ENCODE data around the gene SLC4A4.

Gene SLC4A4

GRCh38 chr4:71549516-71550160 lies 210.8 kb downstream of the SLC4A4 start:
- DNase-seq: no peak

GRCh38 chr4:71550220-71551165 lies 211.7 kb downstream of the SLC4A4 start:
- DNase-seq: no peak

DNA sequence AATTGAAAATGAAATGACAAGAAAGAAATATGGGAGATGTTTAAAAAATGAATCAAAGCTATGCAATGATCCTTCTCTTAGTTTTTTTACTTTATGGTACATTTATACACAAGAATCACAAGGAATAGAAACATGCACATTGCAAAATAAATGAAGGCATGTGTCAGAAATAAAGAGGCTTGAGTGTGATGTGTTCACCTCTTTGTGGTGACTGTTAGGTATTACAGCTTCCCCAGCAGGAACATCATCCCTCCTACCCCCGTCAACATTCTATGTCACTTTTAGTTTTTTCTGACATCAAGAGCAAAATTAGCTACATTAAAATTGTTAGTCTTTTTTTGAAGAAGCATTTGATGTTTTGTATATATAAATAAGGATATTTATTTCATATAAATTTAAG lies 214.8 kb downstream of the SLC4A4 start:
- DNase-seq: no peak

GRCh38 chr4:71554025-71554424 lies 215.2 kb downstream of the SLC4A4 start:
- DNase-seq: no peak

DNA sequence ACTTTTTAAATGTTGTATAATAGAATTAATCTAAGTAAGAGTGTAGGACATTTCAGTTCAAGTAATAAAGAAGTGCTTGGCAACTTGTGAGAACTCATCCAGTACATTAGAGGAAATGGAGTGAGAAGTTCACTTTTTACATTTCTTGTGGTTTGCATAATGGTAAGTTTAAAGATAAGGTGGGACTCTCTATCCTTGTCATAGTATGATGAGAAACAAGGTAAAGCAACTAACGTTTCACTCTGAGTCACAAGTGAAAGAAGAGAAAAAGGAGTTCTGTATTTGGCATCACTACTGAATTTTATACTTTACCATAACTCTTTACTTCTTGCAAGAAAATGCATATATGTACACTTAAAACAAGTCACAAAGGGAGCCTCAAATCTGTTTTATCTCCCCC lies 219.4 kb downstream of the SLC4A4 start:
- DNase-seq: no peak

DNA sequence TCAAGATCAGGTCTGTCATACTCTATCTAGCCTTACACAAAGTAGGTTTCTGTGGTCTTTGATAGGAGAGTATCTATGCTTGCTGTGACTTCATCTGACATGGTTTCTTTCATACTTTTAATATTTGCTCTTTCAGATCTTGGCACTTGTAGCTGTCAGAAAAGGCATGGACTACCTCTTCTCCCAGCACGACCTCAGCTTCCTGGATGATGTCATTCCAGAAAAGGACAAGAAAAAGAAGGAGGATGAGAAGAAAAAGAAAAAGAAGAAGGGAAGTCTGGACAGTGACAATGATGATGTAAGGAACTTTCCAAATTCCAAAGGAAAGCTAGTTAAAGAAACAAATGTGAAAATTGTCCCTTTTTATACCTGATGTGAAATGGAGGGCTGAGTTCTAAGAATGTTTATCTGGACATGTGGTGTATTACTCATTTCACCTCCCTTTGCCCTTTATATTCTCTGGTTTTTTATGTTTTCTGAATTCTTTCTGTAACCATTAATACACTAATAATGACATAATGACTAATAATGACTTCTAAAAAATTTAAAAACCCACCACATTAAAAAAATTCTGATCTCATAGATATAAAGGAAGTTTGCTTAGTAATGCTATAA lies 221.2 kb downstream of the SLC4A4 start:
- DNase-seq: no peak

DNA sequence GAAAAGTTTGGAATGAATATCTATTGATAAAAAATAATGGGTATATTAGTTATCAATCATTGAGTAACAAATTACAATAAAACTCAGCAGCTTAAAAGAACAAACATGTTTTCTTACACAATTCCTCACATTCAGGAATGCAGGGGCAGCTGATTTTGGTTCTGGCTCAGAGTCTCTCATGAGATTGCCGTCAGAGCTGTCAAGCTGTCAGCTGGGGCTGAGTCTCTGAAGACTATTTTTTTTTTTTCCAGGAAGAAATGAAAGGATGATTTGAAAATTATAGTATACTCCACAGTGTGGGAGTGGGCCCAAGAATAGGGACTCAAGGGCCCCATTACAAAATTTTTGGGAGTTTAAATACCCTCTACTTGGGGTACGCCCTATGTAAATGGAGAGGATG lies 226.0 kb downstream of the SLC4A4 start:
- DNase-seq: no peak

GRCh38 chr4:71566856-71567255 lies 228.0 kb downstream of the SLC4A4 start:
- DNase-seq: no peak

DNA sequence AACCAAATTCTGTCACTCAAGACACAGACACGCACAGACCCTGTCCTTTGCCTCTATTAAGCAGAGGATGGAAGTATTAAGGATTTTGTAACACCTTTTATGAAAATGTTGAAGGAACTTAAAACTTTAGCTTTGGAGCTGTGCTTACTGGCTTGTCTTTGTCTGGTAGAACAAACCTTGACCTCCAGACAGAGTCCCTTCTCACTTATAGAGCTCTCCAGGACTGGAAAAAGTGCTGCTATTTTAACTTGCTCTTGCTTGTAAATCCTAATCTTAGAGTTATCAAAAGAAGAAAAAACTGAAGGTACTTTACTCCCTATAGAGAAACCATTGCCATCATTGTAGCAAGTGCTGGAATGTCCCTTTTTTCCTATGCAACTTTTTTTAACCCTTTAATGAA lies 229.3 kb downstream of the SLC4A4 start:
- DNase-seq: no peak

- DNase-seq: no peak
Observed at GRCh38 chr4:71570492-71570891, 231.7 kb downstream of the SLC4A4 start.

GRCh38 chr4:71571346-71571745 lies 232.5 kb downstream of the SLC4A4 start:
- no peak for DNase-seq

GRCh38 chr4:71583971-71584370 lies 245.2 kb downstream of the SLC4A4 start:
- no peak for DNase-seq

DNA sequence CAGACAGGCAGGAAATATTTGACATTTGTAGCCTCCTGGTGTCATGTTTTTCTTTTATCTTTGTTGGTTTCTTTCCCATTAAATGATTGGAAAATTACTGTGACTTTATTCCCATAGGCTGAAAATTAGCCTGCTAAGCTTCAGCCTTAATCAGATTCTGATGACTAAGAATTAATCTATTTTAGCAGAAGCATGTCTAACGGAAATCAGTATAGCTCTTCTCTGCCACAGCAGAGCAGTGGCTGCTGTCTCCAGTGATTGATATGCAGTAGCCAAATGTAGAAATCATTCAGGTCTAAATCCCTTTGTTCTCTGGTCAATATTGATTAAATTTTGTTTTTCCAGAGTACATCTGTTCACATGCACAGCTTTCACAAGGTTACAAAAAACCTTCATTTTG lies 245.8 kb downstream of the SLC4A4 start:
- no peak for DNase-seq

GRCh38 chr4:71586087-71586763 lies 247.4 kb downstream of the SLC4A4 start:
- DNase-seq: no peak

DNA sequence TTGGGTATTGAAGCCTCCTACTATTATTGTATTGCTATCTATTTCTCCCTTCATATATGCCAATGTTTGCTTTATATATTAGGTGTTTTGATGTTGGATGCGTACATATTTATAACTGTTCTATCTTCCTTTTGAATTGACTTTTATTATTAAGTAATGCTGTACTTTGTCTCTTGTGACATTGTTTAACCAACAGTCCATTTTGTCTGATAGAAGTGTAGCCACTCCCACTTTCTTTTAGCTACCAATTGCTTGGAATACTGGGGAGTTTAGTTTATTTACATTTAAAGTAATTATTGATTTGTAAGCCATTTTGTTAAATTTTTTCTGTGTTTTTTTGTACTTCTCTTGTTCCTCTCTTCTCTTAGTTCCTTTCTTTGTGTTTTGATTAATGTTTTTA lies 249.2 kb downstream of the SLC4A4 start:
- no peak for DNase-seq

DNA sequence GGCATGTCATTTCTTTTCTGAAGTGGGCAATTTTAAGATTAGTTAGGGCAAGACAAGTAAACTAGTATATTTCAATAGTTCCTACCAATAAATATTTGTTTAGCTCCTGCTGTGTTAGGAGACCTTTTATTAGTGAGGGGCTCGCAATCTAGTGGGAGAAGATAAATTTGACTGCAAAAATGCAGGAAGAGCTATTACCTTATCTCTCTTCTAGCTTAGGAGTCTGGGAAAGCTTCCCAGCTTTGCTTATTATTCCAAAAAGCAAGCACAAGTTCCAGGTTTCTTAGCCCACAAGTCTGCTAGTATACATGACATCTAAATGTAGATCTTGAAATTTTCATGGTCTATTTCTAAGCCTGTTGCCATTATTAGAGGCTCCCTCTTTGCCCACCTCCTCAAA lies 254.0 kb downstream of the SLC4A4 start:
- DNase-seq: no peak

DNA sequence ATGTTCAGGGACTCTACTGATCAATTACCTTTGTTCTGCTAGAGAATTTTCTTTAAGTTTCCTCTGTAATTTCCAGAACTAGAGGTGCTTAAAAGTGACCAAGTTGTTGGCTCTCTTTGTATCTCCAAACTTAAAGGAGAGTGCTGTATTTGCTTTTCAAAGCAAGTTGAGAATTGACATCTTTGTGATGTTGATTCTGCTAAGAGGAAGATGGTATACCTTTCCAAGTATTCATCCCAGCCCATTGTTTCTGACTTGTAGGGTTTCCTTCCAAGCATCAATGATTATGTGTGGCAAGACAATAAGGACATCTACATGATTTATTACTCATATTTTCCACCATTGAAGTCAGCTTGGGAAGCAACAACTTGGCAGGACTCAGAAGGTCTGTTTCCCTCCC lies 254.5 kb downstream of the SLC4A4 start:
- DNase-seq: no peak

- no peak for DNase-seq
Observed at GRCh38 chr4:71595576-71596108, 256.8 kb downstream of the SLC4A4 start.

GRCh38 chr4:71599578-71599977 lies 260.8 kb downstream of the SLC4A4 start:
- DNase-seq: no peak

- DNase-seq: no peak
Observed at GRCh38 chr4:71602289-71602900, 263.6 kb downstream of the SLC4A4 start.

DNA sequence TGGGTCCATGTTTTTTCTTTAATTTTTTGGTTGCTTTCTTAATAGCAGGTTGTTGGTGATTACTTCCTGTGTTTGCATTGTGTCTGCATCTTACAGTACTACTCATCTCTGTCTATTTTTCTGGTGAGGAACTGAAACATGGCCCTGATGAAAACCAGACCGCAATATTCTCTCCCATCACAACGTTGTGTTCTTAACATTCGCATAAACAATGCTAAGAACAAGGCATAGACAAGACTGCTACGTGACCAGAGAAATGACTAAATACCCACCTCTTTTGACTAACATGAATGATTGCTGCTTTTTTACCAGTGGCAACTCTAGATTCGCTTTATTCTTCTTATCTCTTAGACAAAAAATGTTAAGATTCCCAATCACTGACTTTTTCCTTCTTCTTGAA lies 266.0 kb downstream of the SLC4A4 start:
- DNase-seq: no peak

- DNase-seq: no peak
Observed at GRCh38 chr4:71607109-71607508, 268.3 kb downstream of the SLC4A4 start.
